Ectodermal cell (in vitro differentiated cells): ENCODE results near the gene ANGPTL7. TPM values are rescaled to one million over a fixed set of nuclear protein-coding genes. Genes with fewer than 3 reads are reported as not detected.

ENCODE experiments used
- H3K27ac ChIP-seq: 2 replicates; pipeline ENCODE4 v1.7.0; 2013; ENCODE audit warnings: mild to moderate bottlenecking, low read depth, low read length; ENCODE audit not compliant: insufficient read depth, poor library complexity, severe bottlenecking
- H3K27me3 ChIP-seq: 2 replicates; pipeline ENCODE4 v1.7.0; 2013; ENCODE audit warnings: mild to moderate bottlenecking, low read length; ENCODE audit not compliant: insufficient read depth, control insufficient read depth, poor library complexity, severe bottlenecking
- H3K36me3 ChIP-seq: one replicate; pipeline ENCODE4 v1.7.0; 2013; ENCODE audit warnings: low read length; ENCODE audit not compliant: control insufficient read depth, insufficient read depth
- H3K4me1 ChIP-seq: one replicate; pipeline ENCODE4 v1.7.0; 2013; ENCODE audit warnings: low read length; ENCODE audit not compliant: control insufficient read depth, insufficient read depth
- H3K4me3 ChIP-seq: 2 replicates; pipeline ENCODE4 v1.7.0; 2013; ENCODE audit warnings: low read depth, low read length, control low read depth; ENCODE audit not compliant: insufficient read depth
- H3K9me3 ChIP-seq: 2 replicates; pipeline ENCODE4 v1.7.0; 2013; ENCODE audit warnings: mild to moderate bottlenecking, low read length, moderate library complexity; ENCODE audit not compliant: control insufficient read depth
- WGBS, 2 experiments: methylation state at CpG; one replicate each; pipeline ENCODE4 v1.1.7; 2013; ENCODE audit warnings: missing lambda C conversion rate in 2 of 2; 5-methylcytosine and 5-hydroxymethylcytosine counted together
- polyA plus RNA-seq, 4 experiments: library from polyadenylated mRNA; stranded (reverse); fragments of 50-300 nt; gene quantifications; one replicate each; pipeline ENCODE4 v1.2.3, GENCODE V29; 2013

ANGPTL7 gene, protein sequence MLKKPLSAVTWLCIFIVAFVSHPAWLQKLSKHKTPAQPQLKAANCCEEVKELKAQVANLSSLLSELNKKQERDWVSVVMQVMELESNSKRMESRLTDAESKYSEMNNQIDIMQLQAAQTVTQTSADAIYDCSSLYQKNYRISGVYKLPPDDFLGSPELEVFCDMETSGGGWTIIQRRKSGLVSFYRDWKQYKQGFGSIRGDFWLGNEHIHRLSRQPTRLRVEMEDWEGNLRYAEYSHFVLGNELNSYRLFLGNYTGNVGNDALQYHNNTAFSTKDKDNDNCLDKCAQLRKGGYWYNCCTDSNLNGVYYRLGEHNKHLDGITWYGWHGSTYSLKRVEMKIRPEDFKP
- not detected for polyA plus RNA-seq (2013, experiment 1 of 4)
- polyA plus RNA-seq (2013, experiment 2 of 4): 0.11 TPM
- 0.21 TPM for polyA plus RNA-seq (2013, experiment 3 of 4)
- 0.16 TPM for polyA plus RNA-seq (2013, experiment 4 of 4)

DNA sequence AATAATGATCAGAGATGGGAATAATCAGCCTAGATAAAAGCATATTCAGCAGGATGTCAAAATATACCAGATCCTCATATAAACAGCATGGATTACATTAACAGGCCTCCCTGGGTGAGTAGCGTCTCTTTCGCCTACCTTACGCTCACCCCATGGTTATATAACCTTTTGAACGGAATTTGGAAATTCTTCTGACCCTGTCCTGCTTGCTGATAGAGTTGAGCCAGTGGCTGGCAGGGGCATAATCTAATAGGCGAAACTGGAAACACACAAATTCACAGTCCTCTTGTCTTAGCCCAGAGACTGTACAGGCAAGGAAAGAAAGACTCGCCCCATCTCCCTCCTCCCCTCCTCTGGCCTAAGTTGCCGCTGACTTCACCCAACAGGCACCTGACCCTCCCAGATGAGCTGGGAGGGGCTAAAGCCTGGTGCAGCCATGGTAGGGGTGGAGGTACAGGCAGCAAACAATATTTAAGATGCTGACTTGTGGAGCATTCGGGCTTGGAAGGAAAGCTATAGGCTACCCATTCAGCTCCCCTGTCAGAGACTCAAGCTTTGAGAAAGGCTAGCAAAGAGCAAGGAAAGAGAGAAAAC is at the start of gene ANGPTL7:
Gene ANGPTL7 (plus strand): TSS at position 498 of the 594 bp plus-strand sequence. CDS start 225 bp downstream, outside the sequence.
- no peaks in the 10 kb centered on the region for H3K9me3 ChIP-seq
- H3K27ac ChIP-seq: peak within 1 kb of the TSS; percentile 45
- no peaks in the 10 kb centered on the region for H3K27me3 ChIP-seq
- peaks cover 10% of the 10 kb centered on the region for H3K4me1 ChIP-seq
- peaks cover 15% of the 10 kb centered on the region for H3K36me3 ChIP-seq
- no peak within 1 kb of the TSS for H3K4me3 ChIP-seq
- 84 to 88% methylated on average over 8 of the region's 8 CpGs for WGBS, 2 experiments

DNA sequence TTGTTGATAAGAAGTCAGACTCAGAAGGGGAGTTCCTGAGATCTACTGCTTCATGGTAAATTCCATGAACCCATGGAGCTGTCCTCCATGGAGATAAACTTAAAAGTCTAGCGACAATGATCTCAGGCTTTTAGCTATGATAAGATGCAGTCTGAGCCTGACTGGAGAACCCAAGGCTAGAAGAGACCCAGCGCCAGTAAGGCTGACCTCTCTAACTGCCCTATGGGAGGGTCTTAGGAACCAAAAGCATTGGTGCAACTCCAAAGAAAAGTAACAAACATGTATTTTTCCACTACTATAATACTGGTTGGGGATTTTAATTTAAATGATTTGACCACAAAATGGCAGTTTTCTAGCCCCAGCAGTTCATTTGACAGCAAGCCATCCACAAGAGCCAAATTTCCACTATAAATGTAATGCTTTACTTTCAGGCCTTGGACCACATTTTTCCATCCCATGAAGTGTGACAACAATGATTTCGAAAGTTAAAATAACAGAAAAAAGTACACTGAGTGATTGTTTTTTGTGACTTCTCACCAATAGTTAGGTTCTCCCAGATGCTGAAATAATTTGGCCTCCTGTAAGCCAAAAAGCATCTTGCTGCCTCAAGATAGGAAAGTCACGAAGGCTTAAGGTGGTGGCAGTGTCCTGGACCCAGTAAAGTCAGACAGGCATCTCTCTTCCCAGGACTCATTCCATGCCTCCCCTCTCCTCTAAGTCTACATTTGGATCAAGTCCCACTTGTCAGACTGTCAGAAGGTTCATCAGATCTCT is 46.4 kb upstream of the ANGPTL7 start:
- no peaks in the 10 kb centered on the region for H3K27me3 ChIP-seq
- WGBS, 2 experiments: 98% methylated on average over 4 of the region's 4 CpGs
- no peak overlapping the region for H3K4me3 ChIP-seq
- H3K4me1 ChIP-seq: no peaks in the 10 kb centered on the region
- H3K36me3 ChIP-seq: peaks cover 39% of the 10 kb centered on the region
- H3K27ac ChIP-seq: no peak overlapping the region
- no peaks in the 10 kb centered on the region for H3K9me3 ChIP-seq

DNA sequence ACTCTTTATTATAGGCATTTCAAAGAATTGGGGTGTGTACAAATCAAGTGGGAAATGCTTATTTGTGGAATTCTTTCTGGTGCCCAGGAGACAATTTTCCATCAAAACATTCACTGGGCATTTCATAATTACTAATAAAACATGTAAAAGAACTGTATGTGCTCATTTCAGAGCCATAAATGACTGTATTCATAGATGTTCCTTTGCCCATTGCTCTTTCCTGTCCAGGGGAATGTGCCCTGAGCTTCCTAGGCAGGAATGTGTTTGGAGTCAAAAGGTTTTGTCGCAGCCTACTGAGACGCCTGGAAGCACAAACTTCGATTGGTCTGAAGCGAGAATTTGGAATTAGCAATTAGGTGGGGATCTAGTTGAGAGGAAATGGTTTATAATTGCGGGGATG is 45.8 kb upstream of the ANGPTL7 start:
- Histone ChIP-seq H3K27me3 (no peaks in the 10 kb centered on the region), H3K27ac (no peak overlapping the region)

DNA sequence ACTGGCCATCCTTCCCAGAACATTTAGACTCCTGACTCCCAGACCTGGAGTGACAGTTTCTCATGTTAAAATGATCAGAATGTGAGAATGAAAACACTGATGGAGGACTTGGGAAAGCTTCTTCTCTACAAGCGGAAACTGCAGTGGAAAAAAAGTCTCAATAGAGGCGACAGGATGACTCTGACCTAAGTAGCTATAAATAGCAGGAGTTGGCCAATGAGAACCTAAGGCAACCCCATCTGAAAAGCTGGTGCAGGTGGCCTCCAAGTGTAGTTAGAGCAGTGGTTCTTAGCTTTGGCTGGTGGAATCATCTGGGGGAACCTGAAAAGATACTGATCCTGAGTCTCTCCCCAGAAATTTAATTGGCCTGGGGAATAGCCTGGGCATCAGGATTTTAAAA is 45.2 kb upstream of the ANGPTL7 start:
- Histone ChIP-seq H3K4me1 (no peaks in the 10 kb centered on the region), H3K27ac (no peak overlapping the region), H3K4me3 (no peak overlapping the region), H3K36me3 (peaks cover 29% of the 10 kb centered on the region), H3K27me3 (no peaks in the 10 kb centered on the region), H3K9me3 (no peaks in the 10 kb centered on the region)
- WGBS, 2 experiments: 95% methylated on average over 2 of the region's 2 CpGs

More for the DNA sequence above, 45.8 kb upstream of the ANGPTL7 start:
- Histone ChIP-seq H3K36me3 (peaks cover 33% of the 10 kb centered on the region), H3K4me1 (no peaks in the 10 kb centered on the region), H3K9me3 (no peaks in the 10 kb centered on the region), H3K4me3 (no peak overlapping the region)
- 97 to 99% methylated on average over 5 of the region's 5 CpGs for WGBS, 2 experiments

DNA sequence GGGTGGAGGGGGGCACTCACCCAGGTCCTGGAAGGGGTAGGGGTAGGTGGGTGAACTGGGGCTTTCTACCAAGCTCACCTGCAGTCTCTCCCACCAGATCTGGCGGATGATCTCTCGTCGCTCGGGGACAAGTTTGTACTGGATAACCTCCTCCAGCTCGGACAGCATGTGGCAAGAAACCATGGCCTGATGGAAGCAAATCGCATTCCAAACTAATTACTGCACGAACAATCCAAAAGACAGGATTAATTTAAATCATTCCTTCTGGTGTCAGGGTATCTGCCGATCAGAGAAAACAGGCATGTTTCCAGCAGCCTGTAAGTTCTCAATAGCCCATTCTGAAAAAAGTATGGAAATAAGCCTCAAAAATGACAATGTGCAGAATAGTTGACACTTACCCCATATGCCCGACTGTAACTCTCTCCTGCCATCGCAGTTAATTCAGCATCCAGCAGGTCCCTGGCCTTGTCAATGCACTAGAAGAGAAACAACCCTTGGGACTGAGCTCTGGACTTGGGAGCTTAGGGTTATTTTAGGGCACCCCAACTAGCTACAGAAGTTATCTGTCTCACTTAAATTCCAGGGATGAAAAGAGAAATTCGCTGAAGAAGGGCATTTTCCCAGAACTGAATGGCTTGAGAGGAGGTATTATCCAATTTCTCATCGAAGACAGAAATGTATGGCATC is 44.4 kb upstream of the ANGPTL7 start:
- Histone ChIP-seq H3K9me3 (no peaks in the 10 kb centered on the region), H3K27ac (no peak overlapping the region), H3K4me1 (no peaks in the 10 kb centered on the region), H3K36me3 (peaks cover 29% of the 10 kb centered on the region), H3K4me3 (no peak overlapping the region), H3K27me3 (no peaks in the 10 kb centered on the region)
- 92 to 93% methylated on average over 12 of the region's 12 CpGs for WGBS, 2 experiments

- H3K27ac ChIP-seq: no peak overlapping the region
- H3K9me3 ChIP-seq: no peaks in the 10 kb centered on the region
- no peaks in the 10 kb centered on the region for H3K27me3 ChIP-seq
- H3K4me1 ChIP-seq: no peaks in the 10 kb centered on the region
- H3K4me3 ChIP-seq: no peak overlapping the region
- H3K36me3 ChIP-seq: peaks cover 30% of the 10 kb centered on the region
- WGBS, 2 experiments: 94 to 95% methylated on average over 6 of the region's 6 CpGs
Observed at GRCh38 chr1:11145741-11146140, 43.4 kb upstream of the ANGPTL7 start.

DNA sequence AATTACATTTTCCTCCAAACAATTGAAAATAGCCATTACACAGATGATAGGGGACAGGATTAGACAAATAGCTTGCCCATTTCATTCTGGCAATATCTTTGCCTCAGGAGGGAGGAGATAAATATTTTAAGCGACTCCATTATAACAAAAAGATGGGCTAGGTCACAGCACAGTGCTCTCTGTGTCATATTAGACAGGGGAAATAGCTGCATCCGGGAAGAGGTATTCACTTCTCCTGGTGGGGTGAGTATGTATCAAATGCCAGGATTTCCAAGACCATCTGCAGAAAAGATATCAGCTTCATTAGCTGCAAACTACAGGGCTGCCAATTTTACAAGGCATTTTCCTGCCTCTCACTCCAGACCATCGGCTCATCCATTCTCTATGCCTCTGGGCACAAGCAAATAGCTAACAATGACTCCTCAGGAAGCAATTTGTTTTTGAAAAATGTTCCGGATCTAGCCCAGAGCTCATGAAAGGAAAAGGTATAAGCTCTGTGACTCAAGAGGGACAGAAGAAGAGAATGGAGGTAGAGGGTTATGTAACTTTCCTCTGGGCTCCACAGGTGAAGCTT is 41.9 kb upstream of the ANGPTL7 start:
- peaks cover 35% of the 10 kb centered on the region for H3K36me3 ChIP-seq

DNA sequence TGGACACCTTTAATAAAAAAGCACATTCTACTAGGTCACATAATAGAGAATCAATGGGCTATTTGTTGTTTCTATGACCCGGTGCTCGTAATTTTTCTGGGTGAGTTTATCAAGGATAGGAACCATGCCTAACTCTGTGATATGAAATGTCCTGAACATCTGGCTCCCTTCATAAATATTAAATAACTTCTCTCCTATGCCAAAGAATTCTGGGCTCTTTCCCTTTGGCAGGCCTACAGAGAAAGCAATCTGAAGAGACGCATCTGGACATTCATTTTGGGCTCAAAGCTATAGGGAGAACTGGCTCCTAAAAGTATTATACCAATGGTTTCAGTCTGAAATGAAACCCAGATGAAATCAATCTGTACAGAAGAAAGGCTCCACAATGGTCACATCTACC is 38.8 kb upstream of the ANGPTL7 start:
- 97 to 100% methylated on average over 3 of the region's 3 CpGs for WGBS, 2 experiments
- Histone ChIP-seq H3K27me3 (no peaks in the 10 kb centered on the region), H3K4me3 (no peak overlapping the region), H3K36me3 (peaks cover 26% of the 10 kb centered on the region), H3K9me3 (no peaks in the 10 kb centered on the region), H3K4me1 (no peaks in the 10 kb centered on the region), H3K27ac (no peak overlapping the region)

More for the DNA sequence above, 41.9 kb upstream of the ANGPTL7 start:
- H3K4me3 ChIP-seq: no peak overlapping the region
- H3K27me3 ChIP-seq: no peaks in the 10 kb centered on the region
- 72 to 81% methylated on average over 4 of the region's 4 CpGs for WGBS, 2 experiments
- no peaks in the 10 kb centered on the region for H3K4me1 ChIP-seq
- no peaks in the 10 kb centered on the region for H3K9me3 ChIP-seq
- H3K27ac ChIP-seq: no peak overlapping the region

DNA sequence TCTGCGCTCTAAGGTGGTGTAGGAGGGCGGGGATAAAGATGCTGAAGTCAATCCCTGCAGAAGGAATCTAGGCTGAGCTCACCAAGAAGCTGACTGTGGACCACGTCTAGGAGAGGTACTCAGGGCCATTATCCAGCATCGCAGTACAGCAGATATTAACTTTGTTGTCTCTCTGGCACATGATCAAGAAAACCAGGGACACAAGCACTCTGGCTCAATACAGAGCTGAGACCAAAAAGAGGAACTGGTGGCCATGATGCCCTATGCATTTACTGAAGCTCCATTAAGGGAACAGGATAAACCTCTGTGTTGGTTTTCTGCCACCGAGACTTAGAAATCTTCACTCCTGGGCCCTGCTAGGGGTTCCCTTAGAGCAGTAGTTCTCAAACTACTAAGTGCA is 38.0 kb upstream of the ANGPTL7 start:
- Histone ChIP-seq H3K27ac (no peak overlapping the region), H3K4me1 (no peaks in the 10 kb centered on the region), H3K36me3 (peaks cover 26% of the 10 kb centered on the region), H3K27me3 (no peaks in the 10 kb centered on the region), H3K4me3 (no peak overlapping the region), H3K9me3 (no peaks in the 10 kb centered on the region)
- 94 to 96% methylated on average over 5 of the region's 5 CpGs for WGBS, 2 experiments
